A673 (cell line): ENCODE results near the gene IL22RA1. TPM values are rescaled to one million over a fixed set of nuclear protein-coding genes. Genes with fewer than 3 reads are reported as not detected.

Experiments
- BruUV-seq: library from RNA; stranded (reverse); fragments of 400-500 nt; replicated peaks from 2 replicates; lab custom pipeline; 2021; lab: Mats Ljungman, UMichigan
- CTCF ChIA-PET: fragments of 300-600 bp; sonication (Branson Sonifier 250); formaldehyde crosslinking; loops from one replicate; lab custom pipeline; 2022; ENCODE audit warnings: antibody characterized with exemption; lab: Charles Lee
- POLR2A ChIA-PET: fragments of 300-600 bp; sonication (Branson Sonifier 250); formaldehyde crosslinking; loops from one replicate; lab custom pipeline; 2022; ENCODE audit warnings: antibody characterized with exemption; ENCODE audit not compliant: low non-redundant PET; lab: Charles Lee
- DNase-seq: peaks from one replicate; pipeline ENCODE4 v3.0.0-alpha.2; 2015; ENCODE audit warnings: low spot score
- H3K27ac ChIP-seq: fragments of 200-600 bp; sonication (generic); 2 replicates; pipeline ENCODE4 v1.5.1; 2016; ENCODE audit warnings: mixed run types, low read depth, mild to moderate bottlenecking, mixed read lengths, antibody characterized with exemption, low read length; ENCODE audit not compliant: poor library complexity, severe bottlenecking
- H3K27me3 ChIP-seq: fragments of 200-600 bp; sonication (generic); replicated peaks from 2 replicates; pipeline ENCODE4 v1.6.1; 2017; ENCODE audit warnings: mixed run types, low read depth, mild to moderate bottlenecking, mixed read lengths, antibody characterized with exemption, low read length; ENCODE audit not compliant: insufficient read depth, poor library complexity
- H3K36me3 ChIP-seq: fragments of 200-600 bp; sonication (generic); 2 replicates; pipeline ENCODE4 v1.6.1; 2016; ENCODE audit warnings: mixed run types, mild to moderate bottlenecking, mixed read lengths, antibody characterized with exemption, low read length; ENCODE audit not compliant: insufficient read depth, poor library complexity, severe bottlenecking
- H3K4me1 ChIP-seq: fragments of 200-600 bp; sonication (generic); 2 replicates; pipeline ENCODE4 v1.6.1; 2017; ENCODE audit warnings: mixed run types, mild to moderate bottlenecking, mixed read lengths, antibody characterized with exemption, low read length; ENCODE audit not compliant: insufficient read depth, poor library complexity, severe bottlenecking
- H3K4me3 ChIP-seq: fragments of 200-600 bp; sonication (generic); 2 replicates; pipeline ENCODE4 v1.5.1; 2016; ENCODE audit warnings: low read depth, mixed run types, mild to moderate bottlenecking, mixed read lengths, low read length; ENCODE audit not compliant: poor library complexity, severe bottlenecking
- H3K9me3 ChIP-seq: fragments of 200-600 bp; sonication (generic); 2 replicates; pipeline ENCODE4 v1.6.1; 2016; ENCODE audit warnings: mixed run types, low read depth, mild to moderate bottlenecking, mixed read lengths, antibody characterized with exemption, low read length; ENCODE audit not compliant: poor library complexity, severe bottlenecking
- CTCF ChIP-seq: fragments of 300-800, 200-600 bp; sonication (generic); conservative IDR thresholded peaks from 2 replicates; pipeline ENCODE4 v1.5.1; 2017; ENCODE audit warnings: low read depth, mild to moderate bottlenecking, antibody characterized with exemption, low read length, moderate library complexity, mixed read lengths
- EZH2 ChIP-seq: fragments of 200-600 bp; sonication (generic); IDR thresholded peaks from 2 replicates; pipeline ENCODE4 v1.6.1; 2017; ENCODE audit warnings: borderline replicate concordance, low read depth, mild to moderate bottlenecking, mixed read lengths, antibody characterized with exemption, low read length; ENCODE audit not compliant: poor library complexity, severe bottlenecking
- intact Hi-C: fragments of 100-400 bp; cut with micrococcal nuclease; formaldehyde crosslinking; loops from one replicate; pipeline ENCODE4 v1.10.0; 2022; ENCODE audit not compliant: unreplicated experiment
- total RNA-seq: library from RNA; stranded (reverse); gene quantifications from 2 replicates; pipeline ENCODE4 v1.2.3, GENCODE V29; 2021

Gene IL22RA1
- total RNA-seq, 1 experiment from 2014 or later, result 0.24 TPM

GRCh38 chr1:24102961-24103360, 40.0 kb downstream of the IL22RA1 start:
- BruUV-seq, result no TSS peak
- no peaks in the 10 kb centered on the region for H3K36me3 ChIP-seq
- no peak for DNase-seq
- ChIA-PET POLR2A (no interaction called here), CTCF (interaction anchor here (0.5 kb wide), 1 partner anchor 86 kb away, joined by 11 read pairs; no protein-coding TSS in a partner anchor)
- H3K27me3 ChIP-seq, result no peaks in the 10 kb centered on the region
- TF ChIP-seq CTCF, result no peak
- TF ChIP-seq EZH2, result no peak
- peaks cover 4% of the 10 kb centered on the region for H3K4me1 ChIP-seq
- intact Hi-C loops, result no loop called here
- no peaks in the 10 kb centered on the region for H3K9me3 ChIP-seq
- no peak overlapping the region for H3K27ac ChIP-seq
- H3K4me3 ChIP-seq, result no peak overlapping the region

GRCh38 chr1:24101796-24102586, 40.9 kb downstream of the IL22RA1 start:
- POLR2A ChIA-PET, result no interaction called here
- TF ChIP-seq EZH2, result no peak
- no peak for TF ChIP-seq CTCF
- intact Hi-C loops, result no loop called here
- peaks cover 4% of the 10 kb centered on the region for H3K4me1 ChIP-seq
- CTCF ChIA-PET, result no interaction called here
- H3K27ac ChIP-seq, result no peak overlapping the region
- no peaks in the 10 kb centered on the region for H3K9me3 ChIP-seq
- H3K36me3 ChIP-seq, result no peaks in the 10 kb centered on the region
- no peak overlapping the region for H3K4me3 ChIP-seq
- no TSS peak for BruUV-seq
- no peaks in the 10 kb centered on the region for H3K27me3 ChIP-seq
- DNase-seq, result no peak

GRCh38 chr1:24100945-24101737, 41.8 kb downstream of the IL22RA1 start:
- no peak for TF ChIP-seq EZH2
- no peak for TF ChIP-seq CTCF
- Histone ChIP-seq H3K4me1 (peaks cover 4% of the 10 kb centered on the region), H3K27me3 (no peaks in the 10 kb centered on the region), H3K36me3 (no peaks in the 10 kb centered on the region), H3K4me3 (no peak overlapping the region), H3K9me3 (no peaks in the 10 kb centered on the region), H3K27ac (no peak overlapping the region)
- intact Hi-C loops, result no loop called here
- CTCF ChIA-PET, result no interaction called here
- POLR2A ChIA-PET, result no interaction called here
- BruUV-seq, result no TSS peak
- DNase-seq, result no peak
